ENCODE results near the gene HACL1.

DNA sequence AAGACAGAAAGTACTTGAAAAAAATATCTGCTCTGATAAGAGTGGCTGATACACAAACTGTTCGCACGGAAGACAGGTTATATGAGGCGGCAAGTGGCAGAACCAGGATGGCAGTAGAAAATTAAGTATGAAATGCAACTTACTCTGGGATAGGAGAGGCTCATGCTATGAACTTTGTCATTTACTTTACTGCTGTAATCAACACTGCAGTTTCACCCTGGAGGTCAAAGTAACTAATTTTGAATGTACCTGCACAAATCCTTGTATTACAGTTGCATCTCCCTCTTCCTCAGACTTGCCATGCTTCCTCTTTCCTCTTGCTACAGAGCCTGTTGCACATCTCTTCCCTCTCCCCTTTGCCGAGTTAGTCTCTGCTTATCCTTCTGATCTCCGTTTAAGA is 38.8 kb downstream of the HACL1 start:
- no peak for TF ChIP-seq YY1 (IDR thresholded peaks at IDR 0.05; ENCODE audit: insufficient read depth, insufficient read length)
- TF ChIP-seq ZNF274 (IDR thresholded peaks at IDR 0.05; ENCODE audit: low read depth, low read length): no peak
- no peak for TF ChIP-seq SUZ12 (IDR thresholded peaks at IDR 0.05; ENCODE audit: extremely low read depth, insufficient read depth, insufficient read length)

All from NT2/D1 (cell line).